Naive thymus-derived CD8-positive, alpha-beta T cell (primary cell): ENCODE measurements around the gene SLC31A1. TPM values are rescaled to one million over a fixed set of nuclear protein-coding genes. Genes with fewer than 3 reads are reported as not detected.
A peak's percentile ranks its signal among the peaks of the same experiment; 100 is the strongest.
"Not testable (repeated sequence)": the region's sequence is repeated elsewhere in the genome, so short reads cannot be mapped to it uniquely, and the experiment has no call there.

Experiments used
- ATAC-seq, 2 donors: fragments of 150-1000 bp; cut with Tn5 transposase in 1 of 2; sonication (Bioruptor Pico), chemical (Tn5 transposase) in 1 of 2; 1 replicate in 1 of 2; 2 replicates in 1 of 2; pipeline ENCODE4 v1.10.0; 2021; ENCODE audit warnings: mild to moderate bottlenecking in 2 of 2, moderate library complexity in 2 of 2
- POLR2A ChIA-PET: fragments of 350-600 bp; sonication (Branson Sonifier 250); formaldehyde crosslinking; loops from one replicate; lab custom pipeline; 2021; ENCODE audit warnings: antibody characterized with exemption; lab: Charles Lee
- DNase-seq, 10 donors: peaks; one replicate each; pipeline versions ENCODE4 v3.0.0 to v3.0.0-alpha.2; 2020 to 2022
- H3K27ac Mint-ChIP-seq, 10 donors: one replicate each; pipeline ENCODE4 v1.8.0; 2020 to 2022; ENCODE audit warnings: mild to moderate bottlenecking in 10 of 10, mixed read lengths in 10 of 10, moderate library complexity in 4 of 10, inconsistent platforms in 1 of 10
- H3K27me3 Mint-ChIP-seq, 5 donors: one replicate each; pipeline ENCODE4 v1.8.0; 2021 to 2022; ENCODE audit warnings: mixed read lengths in 5 of 5
- H3K36me3 Mint-ChIP-seq, 3 donors: one replicate each; pipeline ENCODE4 v1.8.0; 2020 to 2022; ENCODE audit warnings: mixed read lengths in 3 of 3, mild to moderate bottlenecking in 2 of 3, inconsistent platforms in 1 of 3
- H3K4me1 Mint-ChIP-seq, 4 donors: one replicate each; pipeline ENCODE4 v1.8.0; 2021 to 2022; ENCODE audit warnings: mixed read lengths in 4 of 4
- H3K4me3 Mint-ChIP-seq, 10 donors: one replicate each; pipeline ENCODE4 v1.8.0; 2020 to 2022; ENCODE audit warnings: mild to moderate bottlenecking in 10 of 10, mixed read lengths in 10 of 10, moderate library complexity in 6 of 10, inconsistent platforms in 1 of 10
- H3K9me3 Mint-ChIP-seq, 9 donors: one replicate each; pipeline ENCODE4 v1.8.0; 2020 to 2022; ENCODE audit warnings: mixed read lengths in 9 of 9, mild to moderate bottlenecking in 3 of 9, inconsistent platforms in 1 of 9, moderate library complexity in 1 of 9
- polyA plus RNA-seq, 3 donors: library from polyadenylated mRNA; unstranded; fragments of 300-500 nt; fragmentation: Illumina TruSeq; gene quantifications; one replicate each; pipeline ENCODE4 v1.2.3, GENCODE V29; 2021
- total RNA-seq, 8 experiments: library from RNA in 2 of 8; stranded (reverse) in 2 of 8; gene quantifications; one replicate each; pipeline ENCODE4 v1.2.3 and lab custom pipeline; 2021 to 2026

Gene SLC31A1
- total and polyA plus RNA-seq, 5 experiments from 2014 or later = 2.0 to 4.7 (median 3.7) TPM

- peaks cover 16 to 42% (median 26%) of the 10 kb centered on the region in 4 donors for H3K4me1 Mint-ChIP-seq
- no peaks in the 10 kb centered on the region for H3K27me3 Mint-ChIP-seq
- peaks cover 9 to 58% (median 27%) of the 10 kb centered on the region in 3 donors for H3K36me3 Mint-ChIP-seq
- ATAC-seq = peak; percentile 87 to 91
- no peak within 1 kb of the TSS for H3K27ac Mint-ChIP-seq
- POLR2A ChIA-PET = interaction anchor here (0.6 to 2.4 kb wide), 12 partner anchors 34 to 382 kb away, joined by 3 to 13 read pairs (median 4); partner anchors contain the start of genes ALAD, C9orf43, FKBP15 and HDHD3
- no peaks in the 10 kb centered on the region for H3K9me3 Mint-ChIP-seq
- H3K4me3 Mint-ChIP-seq = no peak within 1 kb of the TSS
- DNase-seq = peak; percentile 91 to 98 (median 94)
Measured at GRCh38 chr9:113275157-113276131, 54.1 kb downstream of the SLC31A1 start, which contains the start of the genes CDC26 and PRPF4. Gene CDC26, minus strand, starts transcription at chr9:113275572. Its CDS starts 3,065 bp downstream, at chr9:113272507. Gene PRPF4, plus strand, starts transcription at chr9:113275658. Its CDS starts 86 bp downstream, at chr9:113275744.

GRCh38 chr9:113278840-113279239, 57.5 kb downstream of the SLC31A1 start:
- H3K27ac Mint-ChIP-seq = peak overlapping the region in 3 of 10 donors; percentile 35 to 74 (median 48)
- ATAC-seq = no peak
- H3K4me3 Mint-ChIP-seq = no peak overlapping the region
- H3K36me3 Mint-ChIP-seq = peaks cover 10 to 63% (median 19%) of the 10 kb centered on the region in 3 donors
- no peaks in the 10 kb centered on the region for H3K9me3 Mint-ChIP-seq
- H3K4me1 Mint-ChIP-seq = peaks cover 20 to 33% (median 30%) of the 10 kb centered on the region in 4 donors
- H3K27me3 Mint-ChIP-seq = no peaks in the 10 kb centered on the region
- DNase-seq = no peak
- POLR2A ChIA-PET = no interaction called here

- Mint-ChIP-seq H3K27me3 (no peaks in the 10 kb centered on the region), H3K9me3 (no peaks in the 10 kb centered on the region), H3K36me3 (peaks cover 10 to 75% (median 29%) of the 10 kb centered on the region in 3 donors), H3K4me1 (peaks cover 17 to 32% (median 25%) of the 10 kb centered on the region in 4 donors), H3K27ac (peak overlapping the region in 3 of 10 donors; percentile 55 to 72 (median 57)), H3K4me3 (no peak overlapping the region)
- DNase-seq = no peak
- no peak for ATAC-seq
- POLR2A ChIA-PET = no interaction called here
Measured at GRCh38 chr9:113281356-113281755, 60.0 kb downstream of the SLC31A1 start.

GRCh38 chr9:113289091-113289490, 67.7 kb downstream of the SLC31A1 start:
- ATAC-seq = no peak
- POLR2A ChIA-PET = no interaction called here
- peaks cover 0 to 4% (median 0%) of the 10 kb centered on the region in 4 donors for H3K4me1 Mint-ChIP-seq
- DNase-seq = no peak
- no peak overlapping the region for H3K4me3 Mint-ChIP-seq
- H3K9me3 Mint-ChIP-seq = no peaks in the 10 kb centered on the region
- H3K27ac Mint-ChIP-seq = no peak overlapping the region
- H3K27me3 Mint-ChIP-seq = no peaks in the 10 kb centered on the region
- peaks cover 4 to 85% (median 24%) of the 10 kb centered on the region in 3 donors for H3K36me3 Mint-ChIP-seq

GRCh38 chr9:113290052-113290607, 68.8 kb downstream of the SLC31A1 start:
- peaks cover 4 to 78% (median 18%) of the 10 kb centered on the region in 3 donors for H3K36me3 Mint-ChIP-seq
- no peaks in the 10 kb centered on the region for H3K27me3 Mint-ChIP-seq
- POLR2A ChIA-PET = no interaction called here
- peak overlapping the region in 3 of 10 donors; percentile 22 to 38 (median 27) for H3K27ac Mint-ChIP-seq
- DNase-seq (no peak), ATAC-seq (no peak)
- H3K9me3 Mint-ChIP-seq = no peaks in the 10 kb centered on the region
- no peak overlapping the region for H3K4me3 Mint-ChIP-seq
- peaks cover 0 to 4% (median 0%) of the 10 kb centered on the region in 4 donors for H3K4me1 Mint-ChIP-seq

- Mint-ChIP-seq H3K27ac (peak overlapping the region in 7 of 10 donors; percentile 11 to 84 (median 53)), H3K4me3 (no peak overlapping the region), H3K4me1 (peaks cover 0 to 2% (median 0%) of the 10 kb centered on the region in 4 donors), H3K36me3 (peaks cover 4 to 55% (median 14%) of the 10 kb centered on the region in 3 donors), H3K27me3 (no peaks in the 10 kb centered on the region), H3K9me3 (no peaks in the 10 kb centered on the region)
- DNase-seq (no peak), ATAC-seq (no peak)
- POLR2A ChIA-PET = no interaction called here
Measured at GRCh38 chr9:113293285-113293878, 72.0 kb downstream of the SLC31A1 start.

DNA sequence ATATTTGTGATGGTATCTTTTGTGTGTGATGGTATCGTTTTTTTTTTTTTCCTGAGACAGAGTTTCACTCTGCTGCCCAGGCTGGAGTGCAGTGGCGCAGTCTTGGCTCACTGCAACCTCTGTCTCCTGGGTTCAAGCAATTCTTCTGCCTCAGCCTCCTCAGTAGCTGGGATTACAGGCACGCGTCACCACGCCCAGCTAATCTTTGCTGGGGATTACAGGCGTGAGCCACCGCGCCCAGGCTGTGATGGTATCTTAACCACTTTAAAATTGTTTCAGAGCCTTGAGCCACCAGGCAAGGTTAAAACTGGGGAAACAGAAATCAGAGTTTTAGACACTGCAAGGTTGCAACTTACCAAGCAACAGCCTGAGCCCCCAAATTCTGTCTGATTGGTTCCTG, 74.9 kb downstream of the SLC31A1 start:
- H3K36me3 Mint-ChIP-seq = peaks cover 0 to 26% (median 3%) of the 10 kb centered on the region in 3 donors

DNA sequence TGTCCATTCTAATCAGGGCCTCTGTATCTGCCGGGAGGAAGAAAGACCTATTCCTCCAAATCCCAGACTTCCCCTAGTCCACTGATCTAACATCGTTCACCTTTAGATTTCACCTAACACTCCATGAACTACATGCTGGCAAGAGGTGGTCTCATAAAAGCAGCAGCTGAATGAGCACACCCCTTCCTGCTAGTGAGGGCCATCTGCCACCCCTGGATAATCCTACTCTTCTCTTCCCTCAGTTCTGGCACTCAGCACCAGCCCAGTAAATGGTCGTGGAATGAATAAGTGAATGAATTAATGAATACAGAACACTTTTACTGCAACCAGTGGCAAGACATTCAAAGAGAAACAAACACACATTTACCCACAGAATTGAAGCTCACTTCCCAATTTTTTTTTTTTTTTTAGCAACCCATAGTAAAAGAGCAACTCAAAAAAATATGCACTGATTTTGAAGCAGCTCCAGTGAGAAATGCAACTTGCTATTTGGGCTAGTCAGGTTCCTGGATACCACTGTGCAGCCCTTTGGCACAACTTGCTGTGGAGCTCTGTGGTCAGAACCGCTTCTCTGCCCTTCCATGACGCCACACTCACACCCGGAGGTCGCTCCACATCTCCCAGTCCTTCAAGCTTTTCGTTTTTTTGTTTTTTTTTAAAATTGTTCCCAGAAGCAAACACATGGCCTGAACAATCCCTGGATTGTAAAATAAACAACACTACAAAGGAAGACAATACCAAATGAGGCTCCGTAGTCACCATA, 75.6 kb downstream of the SLC31A1 start:
- POLR2A ChIA-PET = no interaction called here
- no peaks in the 10 kb centered on the region for H3K9me3 Mint-ChIP-seq

More for the DNA sequence above, 74.9 kb downstream of the SLC31A1 start:
- H3K9me3 Mint-ChIP-seq, POLR2A ChIA-PET, H3K4me1 Mint-ChIP-seq, DNase-seq, H3K4me3 Mint-ChIP-seq, H3K27me3 Mint-ChIP-seq, ATAC-seq: not testable (repeated sequence)
- peak overlapping the region in 2 of 10 donors; percentile 44 to 81 for H3K27ac Mint-ChIP-seq

DNA sequence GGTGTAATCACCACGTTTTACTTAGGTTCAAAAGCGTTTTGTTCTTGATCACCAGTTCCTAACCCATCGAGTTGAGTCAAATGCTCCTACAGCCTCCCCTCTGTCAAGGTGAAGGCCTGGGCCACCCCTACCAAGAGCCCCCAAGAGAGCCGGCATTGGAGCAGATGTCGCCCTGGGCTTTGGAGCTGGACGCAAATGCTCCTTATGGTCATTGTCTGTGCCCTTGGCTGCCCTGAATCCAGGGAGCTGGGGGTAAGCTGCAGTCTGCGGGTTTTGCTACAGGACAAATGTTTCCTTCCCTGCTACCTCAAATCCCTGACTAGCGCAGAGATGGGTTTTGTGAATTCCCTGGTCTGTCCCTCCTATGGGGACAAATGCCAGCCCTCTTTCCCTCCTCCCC, 77.0 kb downstream of the SLC31A1 start:
- ATAC-seq (no peak), DNase-seq (no peak)
- Mint-ChIP-seq H3K4me1 (peaks cover 0 to 2% (median 0%) of the 10 kb centered on the region in 4 donors), H3K4me3 (no peak overlapping the region), H3K27me3 (peaks cover 0 to 9% (median 2%) of the 10 kb centered on the region in 5 donors), H3K27ac (no peak overlapping the region), H3K36me3 (peaks cover 0 to 5% (median 0%) of the 10 kb centered on the region in 3 donors), H3K9me3 (no peaks in the 10 kb centered on the region)
- POLR2A ChIA-PET = no interaction called here

More for the DNA sequence above, 75.6 kb downstream of the SLC31A1 start:
- DNase-seq (no peak), ATAC-seq (no peak)
- Mint-ChIP-seq H3K27me3 (peaks cover 0 to 4% (median 0%) of the 10 kb centered on the region in 5 donors), H3K36me3 (peaks cover 0 to 19% (median 0%) of the 10 kb centered on the region in 3 donors), H3K4me1 (peaks cover 0 to 2% (median 0%) of the 10 kb centered on the region in 4 donors), H3K27ac (peak overlapping the region in 5 of 10 donors; percentile 43 to 81 (median 47)), H3K4me3 (no peak overlapping the region)

GRCh38 chr9:113298924-113299770, 77.8 kb downstream of the SLC31A1 start:
- no peak for DNase-seq
- ATAC-seq = no peak
- POLR2A ChIA-PET = no interaction called here

DNA sequence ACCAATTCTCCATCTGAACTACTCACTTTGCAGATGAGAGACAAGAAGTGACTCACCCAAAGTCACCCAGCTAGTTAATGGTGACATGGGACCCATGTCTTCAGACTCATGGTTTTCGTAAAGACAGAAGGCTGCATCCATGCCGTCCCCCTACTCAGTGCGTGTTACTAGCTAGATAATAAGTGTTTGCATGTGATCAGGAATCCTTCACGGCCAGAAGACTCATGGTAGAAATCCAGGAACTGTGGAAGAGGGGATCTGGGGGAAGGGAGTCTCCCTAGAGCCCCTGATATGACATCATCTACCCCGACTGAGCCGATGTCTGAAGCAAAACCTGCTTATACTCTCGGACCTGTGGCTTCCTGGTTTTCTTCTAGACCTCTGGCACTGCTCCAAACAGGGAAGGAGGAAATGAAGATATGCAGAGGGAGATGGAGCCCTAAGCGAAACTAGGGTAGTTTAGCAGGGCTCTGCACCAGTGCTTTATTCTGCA, 78.5 kb downstream of the SLC31A1 start:
- H3K4me1 Mint-ChIP-seq = peaks cover 0 to 2% (median 0%) of the 10 kb centered on the region in 4 donors
- no peak overlapping the region for H3K4me3 Mint-ChIP-seq
- H3K27me3 Mint-ChIP-seq = peaks cover 0 to 11% (median 4%) of the 10 kb centered on the region in 5 donors
- DNase-seq (no peak), ATAC-seq (no peak)
- peak overlapping the region in 2 of 10 donors; percentile 43 to 54 for H3K27ac Mint-ChIP-seq
- H3K9me3 Mint-ChIP-seq = no peaks in the 10 kb centered on the region
- H3K36me3 Mint-ChIP-seq = no peaks in the 10 kb centered on the region
- POLR2A ChIA-PET = no interaction called here

More at GRCh38 chr9:113298924-113299770, 77.8 kb downstream of the SLC31A1 start:
- H3K36me3 Mint-ChIP-seq = peaks cover 0 to 2% (median 0%) of the 10 kb centered on the region in 3 donors
- H3K27ac Mint-ChIP-seq = peak overlapping the region in 1 of 10 donors; percentile 52
- peaks cover 0 to 2% (median 0%) of the 10 kb centered on the region in 4 donors for H3K4me1 Mint-ChIP-seq
- no peak overlapping the region for H3K4me3 Mint-ChIP-seq
- no peaks in the 10 kb centered on the region for H3K9me3 Mint-ChIP-seq
- peaks cover 0 to 11% (median 4%) of the 10 kb centered on the region in 5 donors for H3K27me3 Mint-ChIP-seq
